Panc1 (cell line): ENCODE results near the gene POU2F1.

Source experiments
- CTCF ChIP-seq: fragments of 450-650 bp; IDR thresholded peaks from 2 replicates; pipeline ENCODE4 v1.5.1; 2017; ENCODE audit warnings: mild to moderate bottlenecking
- TF ChIP-seq, protein P1 (sequence below), 2 experiments: IDR thresholded peaks; 2 replicates each; pipeline ENCODE4 v1.6.1; 2011 to 2012; ENCODE audit warnings: low read depth in 2 of 2, control low read depth in 1 of 2, low read length in 1 of 2, mild to moderate bottlenecking in 1 of 2, moderate library complexity in 1 of 2; ENCODE audit not compliant: insufficient read depth in 1 of 2

DNA sequence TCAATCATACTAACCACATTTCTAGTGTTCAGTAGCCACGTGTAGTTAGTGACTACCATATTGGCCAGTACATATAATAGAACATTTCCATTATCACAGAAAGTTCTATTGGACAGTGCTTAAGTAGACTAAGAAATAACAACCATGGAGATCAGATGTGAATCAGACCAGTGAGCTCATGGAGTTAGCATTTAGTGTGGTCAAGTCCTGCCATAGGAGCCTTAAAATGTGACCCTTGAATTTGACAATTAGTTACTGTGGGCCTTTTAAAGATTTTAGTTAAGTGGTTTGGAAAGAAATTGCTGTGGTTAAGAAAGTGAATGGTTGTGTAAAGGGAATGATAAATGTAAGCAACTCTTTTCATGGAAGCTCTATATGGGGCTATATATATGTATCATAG lies 123.4 kb downstream of the POU2F1 start:
- TF ChIP-seq CTCF = no peak
- TF ChIP-seq, protein P1, sequence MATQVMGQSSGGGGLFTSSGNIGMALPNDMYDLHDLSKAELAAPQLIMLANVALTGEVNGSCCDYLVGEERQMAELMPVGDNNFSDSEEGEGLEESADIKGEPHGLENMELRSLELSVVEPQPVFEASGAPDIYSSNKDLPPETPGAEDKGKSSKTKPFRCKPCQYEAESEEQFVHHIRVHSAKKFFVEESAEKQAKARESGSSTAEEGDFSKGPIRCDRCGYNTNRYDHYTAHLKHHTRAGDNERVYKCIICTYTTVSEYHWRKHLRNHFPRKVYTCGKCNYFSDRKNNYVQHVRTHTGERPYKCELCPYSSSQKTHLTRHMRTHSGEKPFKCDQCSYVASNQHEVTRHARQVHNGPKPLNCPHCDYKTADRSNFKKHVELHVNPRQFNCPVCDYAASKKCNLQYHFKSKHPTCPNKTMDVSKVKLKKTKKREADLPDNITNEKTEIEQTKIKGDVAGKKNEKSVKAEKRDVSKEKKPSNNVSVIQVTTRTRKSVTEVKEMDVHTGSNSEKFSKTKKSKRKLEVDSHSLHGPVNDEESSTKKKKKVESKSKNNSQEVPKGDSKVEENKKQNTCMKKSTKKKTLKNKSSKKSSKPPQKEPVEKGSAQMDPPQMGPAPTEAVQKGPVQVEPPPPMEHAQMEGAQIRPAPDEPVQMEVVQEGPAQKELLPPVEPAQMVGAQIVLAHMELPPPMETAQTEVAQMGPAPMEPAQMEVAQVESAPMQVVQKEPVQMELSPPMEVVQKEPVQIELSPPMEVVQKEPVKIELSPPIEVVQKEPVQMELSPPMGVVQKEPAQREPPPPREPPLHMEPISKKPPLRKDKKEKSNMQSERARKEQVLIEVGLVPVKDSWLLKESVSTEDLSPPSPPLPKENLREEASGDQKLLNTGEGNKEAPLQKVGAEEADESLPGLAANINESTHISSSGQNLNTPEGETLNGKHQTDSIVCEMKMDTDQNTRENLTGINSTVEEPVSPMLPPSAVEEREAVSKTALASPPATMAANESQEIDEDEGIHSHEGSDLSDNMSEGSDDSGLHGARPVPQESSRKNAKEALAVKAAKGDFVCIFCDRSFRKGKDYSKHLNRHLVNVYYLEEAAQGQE (IDR thresholded peaks at IDR 0.05; ENCODE audit: insufficient read depth in 1 of 2, low read depth in 2 of 2, low read length in 1 of 2) = no peak
